H1 (cell line): ENCODE results near the gene CACNA2D1. TPM values are rescaled to one million over a fixed set of nuclear protein-coding genes. Genes with fewer than 3 reads are reported as not detected.

Experiments
- CTCF ChIA-PET: fragments of 300-600 bp; sonication (Branson Sonifier 250); formaldehyde crosslinking; loops from one replicate; lab custom pipeline; 2021; ENCODE audit not compliant: partially characterized antibody; lab: Charles Lee
- POLR2A ChIA-PET: fragments of 300-600 bp; sonication (Branson Sonifier 250); formaldehyde crosslinking; loops from one replicate; lab custom pipeline; 2021; ENCODE audit warnings: inconsistent platforms; ENCODE audit not compliant: partially characterized antibody; lab: Charles Lee
- DNase-seq, 2 experiments: peaks; one replicate each; pipeline versions ENCODE4 v3.0.0 to v3.0.0-alpha.2; 2010 to 2022; ENCODE audit warnings: low spot score in 2 of 2, low read depth in 1 of 2, mixed read lengths in 1 of 2
- FAIRE-seq: peaks from 2 replicates; lab custom pipeline; 2011; peaks lifted over from hg19 to GRCh38; lab: Jason Lieb, UNC
- H2AFZ ChIP-seq: 2 replicates; pipeline ENCODE4 v1.8.1; 2012; ENCODE audit warnings: low read length, inconsistent platforms
- H2AK5ac ChIP-seq: 2 replicates; pipeline ENCODE4 v1.6.1; 2013; ENCODE audit warnings: low read depth, low read length
- H2BK120ac ChIP-seq: replicated peaks from 2 replicates; pipeline ENCODE3; 2013; ENCODE audit warnings: low read depth, low read length, inconsistent platforms
- H2BK12ac ChIP-seq: 2 replicates; pipeline ENCODE4 v1.6.1; 2013; ENCODE audit warnings: low read depth, low read length
- H2BK15ac ChIP-seq: 2 replicates; pipeline ENCODE4 v1.6.1; 2013; ENCODE audit warnings: low read length
- H2BK20ac ChIP-seq: 2 replicates; pipeline ENCODE4 v1.6.1; 2013; ENCODE audit warnings: low read length
- H2BK5ac ChIP-seq: 2 replicates; pipeline ENCODE4 v1.6.1; 2013; ENCODE audit warnings: low read depth, low read length
- H3K14ac ChIP-seq: 2 replicates; pipeline ENCODE4 v1.6.1; 2013; ENCODE audit warnings: inconsistent platforms; ENCODE audit not compliant: insufficient read length
- H3K18ac ChIP-seq: 2 replicates; pipeline ENCODE4 v1.6.1; 2013; ENCODE audit warnings: low read length; ENCODE audit errors: extremely low read depth
- H3K23ac ChIP-seq: 2 replicates; pipeline ENCODE4 v1.6.1; 2013; ENCODE audit warnings: inconsistent platforms; ENCODE audit not compliant: insufficient read length
- H3K23me2 ChIP-seq: 2 replicates; pipeline ENCODE4 v1.6.1; 2013; ENCODE audit warnings: low read depth, low read length
- H3K27ac ChIP-seq: 2 replicates; pipeline ENCODE4 v1.6.1; 2011; ENCODE audit warnings: low read depth, low read length, inconsistent platforms
- H3K27me3 ChIP-seq, 4 experiments: replicated peaks in 1 of 4; 1 replicate in 1 of 4; 2 replicates in 3 of 4; pipeline versions ENCODE4 v1.6.1 to v1.8.1; 2011 to 2013; ENCODE audit warnings: low read length in 3 of 4, mild to moderate bottlenecking in 3 of 4, inconsistent platforms in 2 of 4, mixed read lengths in 2 of 4, moderate library complexity in 1 of 4; ENCODE audit not compliant: control insufficient read depth in 3 of 4, insufficient read depth in 3 of 4; ENCODE audit errors: extremely low read depth in 1 of 4
- H3K36me3 ChIP-seq, 4 experiments: 2 replicates each; pipeline versions ENCODE4 v1.6.1 to v1.8.1; 2011 to 2013; ENCODE audit warnings: mild to moderate bottlenecking in 4 of 4, low read length in 3 of 4, moderate library complexity in 2 of 4, control low read depth in 1 of 4, inconsistent platforms in 1 of 4; ENCODE audit not compliant: insufficient read depth in 4 of 4, control insufficient read depth in 2 of 4
- H3K4ac ChIP-seq: replicated peaks from 2 replicates; pipeline ENCODE3; 2013; ENCODE audit warnings: low read length, low read depth, mixed read lengths, inconsistent platforms; ENCODE audit not compliant: insufficient read length
- H3K4me1 ChIP-seq, 4 experiments: replicated peaks in 1 of 4; 1 replicate in 1 of 4; 2 replicates in 3 of 4; pipeline versions ENCODE4 v1.6.1 to v1.8.1; 2011 to 2013; ENCODE audit warnings: low read length in 3 of 4, inconsistent platforms in 2 of 4, mixed read lengths in 1 of 4; ENCODE audit not compliant: insufficient read depth in 4 of 4, control insufficient read depth in 3 of 4
- H3K4me2 ChIP-seq, 2 experiments: 2 replicates each; pipeline versions ENCODE4 v1.6.1 to v1.8.1; 2011 to 2013; ENCODE audit warnings: low read depth in 2 of 2, low read length in 2 of 2, control low read depth in 1 of 2, inconsistent platforms in 1 of 2, mild to moderate bottlenecking in 1 of 2; ENCODE audit not compliant: insufficient read depth in 1 of 2
- H3K4me3 ChIP-seq, 4 experiments: fragments of 200-600, 300-600 bp in 1 of 4; sonication (generic), shearing (Covaris generic), sonication (Bioruptor Twin) in 1 of 4; 2 replicates each; pipeline versions ENCODE4 v1.5.1 to v1.8.1; 2011 to 2016; ENCODE audit warnings: low read length in 4 of 4, low read depth in 3 of 4, control low read depth in 2 of 4, inconsistent platforms in 2 of 4, mild to moderate bottlenecking in 2 of 4, mixed read lengths in 1 of 4, moderate library complexity in 1 of 4; ENCODE audit not compliant: insufficient read depth in 2 of 4; ENCODE audit errors: extremely low read depth in 1 of 4
- H3K56ac ChIP-seq: replicated peaks from 2 replicates; pipeline ENCODE3; 2013; ENCODE audit warnings: low read depth, mild to moderate bottlenecking, mixed read lengths, low read length, inconsistent platforms; ENCODE audit not compliant: insufficient read length
- H3K79me1 ChIP-seq: 2 replicates; pipeline ENCODE4 v1.6.1; 2013; ENCODE audit warnings: low read depth, low read length, control low read depth
- H3K79me2 ChIP-seq, 2 experiments: 2 replicates each; pipeline versions ENCODE4 v1.6.1 to v1.8.1; 2012 to 2013; ENCODE audit warnings: low read length in 2 of 2, mild to moderate bottlenecking in 2 of 2, inconsistent platforms in 1 of 2; ENCODE audit not compliant: insufficient read depth in 2 of 2, control insufficient read depth in 1 of 2
- H3K9ac ChIP-seq, 4 experiments: replicated peaks in 1 of 4; 1 replicate in 1 of 4; 2 replicates in 3 of 4; pipeline versions ENCODE4 v1.6.1 to v1.8.1; 2011 to 2013; ENCODE audit warnings: low read depth in 3 of 4, low read length in 3 of 4, control low read depth in 2 of 4, mild to moderate bottlenecking in 2 of 4, moderate library complexity in 2 of 4, inconsistent platforms in 1 of 4; ENCODE audit errors: extremely low read depth in 1 of 4
- H3K9me3 ChIP-seq, 2 experiments: 2 replicates each; pipeline versions ENCODE4 v1.6.1 to v1.8.1; 2012 to 2013; ENCODE audit warnings: mild to moderate bottlenecking in 2 of 2, moderate library complexity in 2 of 2, control low read depth in 1 of 2, inconsistent platforms in 1 of 2, low read depth in 1 of 2, low read length in 1 of 2, mixed read lengths in 1 of 2; ENCODE audit not compliant: insufficient read depth in 2 of 2
- H4K20me1 ChIP-seq, 2 experiments: replicated peaks in 1 of 2; 2 replicates each; pipeline versions ENCODE3 to v1.8.1; 2011 to 2013; ENCODE audit warnings: inconsistent platforms in 2 of 2, low read length in 2 of 2, mild to moderate bottlenecking in 1 of 2; ENCODE audit not compliant: insufficient read depth in 2 of 2, control insufficient read depth in 1 of 2
- H4K5ac ChIP-seq: 2 replicates; pipeline ENCODE4 v1.6.1; 2013; ENCODE audit warnings: low read length, low read depth, mixed read lengths, inconsistent platforms; ENCODE audit not compliant: insufficient read length
- H4K8ac ChIP-seq: 2 replicates; pipeline ENCODE4 v1.8.0; 2013; ENCODE audit warnings: mild to moderate bottlenecking, moderate library complexity, low read length, inconsistent platforms; ENCODE audit not compliant: insufficient read depth; ENCODE audit errors: extremely low read depth
- H4K91ac ChIP-seq: replicated peaks from 2 replicates; pipeline ENCODE3; 2013; ENCODE audit warnings: low read length, mixed read lengths, inconsistent platforms; ENCODE audit not compliant: insufficient read length
- CBX5 ChIP-seq: fragments of 300-800, 300-1000 bp; sonication (generic); IDR thresholded peaks from 2 replicates; pipeline ENCODE4 v1.7.1; 2016; ENCODE audit warnings: antibody characterized with exemption, low read length, low read depth
- CHD2 ChIP-seq: IDR thresholded peaks from 2 replicates; pipeline ENCODE4 v1.6.1; 2012; ENCODE audit warnings: low read length, improper control_type of control experiment
- JUND ChIP-seq: IDR thresholded peaks from 2 replicates; pipeline ENCODE4 v1.6.1; 2011; ENCODE audit warnings: mild to moderate bottlenecking, improper control_type of control experiment, low read length
- WGBS, 2 experiments: shearing (Covaris generic) in 1 of 2; methylation state at CpG; one replicate each; pipeline versions ENCODE4 v1.1.6 to v1.1.7; 2013 to 2015; ENCODE audit warnings: low lambda C conversion rate in 2 of 2, mixed read lengths in 2 of 2, inconsistent platforms in 1 of 2, low coverage in 1 of 2, missing lambda C conversion rate in 1 of 2; ENCODE audit not compliant: insufficient replicate concordance in 2 of 2, insufficient coverage in 1 of 2, insufficient read length in 1 of 2; ENCODE audit errors: extremely low coverage in 1 of 2, missing lambda C conversion rate in 1 of 2; 5-methylcytosine and 5-hydroxymethylcytosine counted together
- polyA plus RNA-seq, 7 experiments: library from polyadenylated mRNA; depleted of rRNA in 3 of 7; stranded (reverse) in 5 of 7; unstranded in 2 of 7; fragments of >200 nt in 5 of 7; fragments of 200-250 nt in 2 of 7; gene quantifications; 1 replicate in 5 of 7; 2 replicates in 1 of 7; 4 replicates in 1 of 7; pipeline versions ENCODE4 v1.2.1 to v1.2.3, GENCODE V29; 2011 to 2013; ENCODE audit warnings: missing spikeins in 2 of 7, mixed read lengths in 2 of 7
- total RNA-seq: library from RNA; stranded (reverse); fragmentation: NEBNext Ultra II Directional; extraction: Animal tissue kit (Norgen Biotek cat#: 25700); gene quantifications from 2 replicates; pipeline ENCODE4 v1.2.1, GENCODE V29; 2021

Gene CACNA2D1
- total and polyA plus RNA-seq, 2 of the 8 experiments (the other 6 are each of a cell fraction or from before 2014, with no cell fraction given), result 4.3 to 27.3 TPM

- Histone ChIP-seq H3K79me2 (no peaks in the 10 kb centered on the region), H4K8ac (no peak overlapping the region; the same call in 1 of the 2 replicates), H2BK15ac (no peak overlapping the region), H3K56ac (no peak overlapping the region), H3K27ac (no peak overlapping the region), H3K9me3 (peaks cover 0 to 5% of the 10 kb centered on the region in 2 experiments; a peak in 1 of 4 replicates), H3K23me2 (no peaks in the 10 kb centered on the region), H3K27me3 (no peaks in the 10 kb centered on the region), H3K18ac (no peak overlapping the region), H4K20me1 (no peaks in the 10 kb centered on the region), H3K4me1 (no peaks in the 10 kb centered on the region)
- no peak for FAIRE-seq
- DNase-seq, result no peak
- CTCF ChIA-PET, result no interaction called here
- no peak for TF ChIP-seq CBX5
- no peak for TF ChIP-seq JUND
- TF ChIP-seq CHD2, result no peak
- TF ChIP-seq, all 59 proteins: peak for 0
- 49% methylated on average over 3 of the region's 3 CpGs; no CpG with 5 or more reads in 1 of the 2 experiments for WGBS, 2 experiments
- Histone ChIP-seq H3K4me2 (no peak overlapping the region), H2BK5ac (no peak overlapping the region), H3K14ac (no peak overlapping the region), H3K4ac (no peak overlapping the region), H3K23ac (no peak overlapping the region), H2BK120ac (no peak overlapping the region), H3K79me1 (no peaks in the 10 kb centered on the region), H3K4me3 (no peak overlapping the region), H2AK5ac (no peak overlapping the region), H4K91ac (no peak overlapping the region), H2BK12ac (no peak overlapping the region), H3K36me3 (no peaks in the 10 kb centered on the region), H4K5ac (no peak overlapping the region), H3K9ac (no peak overlapping the region), H2BK20ac (no peak overlapping the region), H2AFZ (no peak overlapping the region)
- POLR2A ChIA-PET, result no interaction called here
Observed at GRCh38 chr7:81902536-81902935, 541.0 kb downstream of the CACNA2D1 start.
